Activated CD4-positive, alpha-beta T cell treated with anti-CD3 and anti-CD28 coated beads, Interleukin-2, amount 50 U/mL, for 24 hours (primary cell): ENCODE data around the gene MICAL2.
A peak's percentile ranks its signal among the peaks of the same experiment; 100 is the strongest.

Experiments used
- DNase-seq, 2 donors: peaks; one replicate each; pipeline ENCODE4 v3.0.0-alpha.2; 2020; ENCODE audit warnings: low read depth in 1 of 2, low spot score in 1 of 2

Gene MICAL2

GRCh38 chr11:12183827-12184620, 73.6 kb downstream of the MICAL2 start:
- DNase-seq: no peak

- DNase-seq: no peak
Measured at GRCh38 chr11:12184699-12185098, 74.3 kb downstream of the MICAL2 start.

GRCh38 chr11:12185106-12185690, 74.8 kb downstream of the MICAL2 start:
- no peak for DNase-seq

GRCh38 chr11:12185914-12186313, 75.5 kb downstream of the MICAL2 start:
- no peak for DNase-seq

GRCh38 chr11:12186701-12187100, 76.3 kb downstream of the MICAL2 start:
- DNase-seq: no peak

- no peak for DNase-seq
Measured at GRCh38 chr11:12187399-12187798, 77.0 kb downstream of the MICAL2 start.

GRCh38 chr11:12188548-12189317, 78.3 kb downstream of the MICAL2 start:
- no peak for DNase-seq

- DNase-seq: no peak
Measured at GRCh38 chr11:12189543-12190235, 79.3 kb downstream of the MICAL2 start.

- DNase-seq: no peak
Measured at GRCh38 chr11:12190511-12190910, 80.1 kb downstream of the MICAL2 start.

- no peak for DNase-seq
Measured at GRCh38 chr11:12192794-12193514, 82.6 kb downstream of the MICAL2 start.

- DNase-seq: no peak
Measured at GRCh38 chr11:12193515-12194336, 83.3 kb downstream of the MICAL2 start.

- DNase-seq: peak in 1 of 2 donors; percentile 43
Measured at GRCh38 chr11:12195768-12196167, 85.4 kb downstream of the MICAL2 start.

GRCh38 chr11:12196308-12196707, 85.9 kb downstream of the MICAL2 start:
- no peak for DNase-seq

GRCh38 chr11:12196872-12197271, 86.5 kb downstream of the MICAL2 start:
- DNase-seq: no peak

GRCh38 chr11:12198251-12199222, 88.1 kb downstream of the MICAL2 start:
- DNase-seq: no peak

GRCh38 chr11:12199231-12199948, 89.0 kb downstream of the MICAL2 start:
- DNase-seq: no peak

GRCh38 chr11:12200279-12200990, 90.0 kb downstream of the MICAL2 start:
- no peak for DNase-seq
